H1 (cell line): ENCODE results near the gene CWC27. TPM values are rescaled to one million over a fixed set of nuclear protein-coding genes. Genes with fewer than 3 reads are reported as not detected.

Experiments
- POLR2A ChIP-seq, 2 experiments: IDR thresholded peaks; 1 replicate in 1 of 2; 2 replicates in 1 of 2; pipeline ENCODE4 v1.6.1; 2011; ENCODE audit warnings: low read depth in 2 of 2, low read length in 2 of 2, mild to moderate bottlenecking in 2 of 2; ENCODE audit errors: control extremely low read depth in 1 of 2
- POLR2AphosphoS5 ChIP-seq: IDR thresholded peaks from 2 replicates; pipeline ENCODE4 v1.6.1; 2011; ENCODE audit warnings: low read depth, low read length
- TAF7 ChIP-seq: optimal IDR thresholded peaks from 2 replicates; pipeline ENCODE3; 2011; ENCODE audit warnings: low read depth, mild to moderate bottlenecking, inconsistent platforms, low read length, moderate library complexity, borderline replicate concordance
- ZNF274 ChIP-seq: IDR thresholded peaks from 2 replicates; pipeline ENCODE4 v1.7.0; 2012; ENCODE audit warnings: low read length, borderline replicate concordance; ENCODE audit errors: extremely low read depth
- polyA plus RNA-seq, 7 experiments: library from polyadenylated mRNA; depleted of rRNA in 3 of 7; stranded (reverse) in 5 of 7; unstranded in 2 of 7; fragments of >200 nt in 5 of 7; fragments of 200-250 nt in 2 of 7; gene quantifications; 1 replicate in 5 of 7; 2 replicates in 1 of 7; 4 replicates in 1 of 7; pipeline versions ENCODE4 v1.2.1 to v1.2.3, GENCODE V29; 2011 to 2013; ENCODE audit warnings: missing spikeins in 2 of 7, mixed read lengths in 2 of 7
- total RNA-seq: library from RNA; stranded (reverse); fragmentation: NEBNext Ultra II Directional; extraction: Animal tissue kit (Norgen Biotek cat#: 25700); gene quantifications from 2 replicates; pipeline ENCODE4 v1.2.1, GENCODE V29; 2021
- TF ChIP-seq, protein P1 (sequence below): fragments of 300-600 bp; sonication (generic); IDR thresholded peaks from 2 replicates; pipeline ENCODE4 v1.7.1; 2012; ENCODE audit warnings: low read length, moderate library complexity, mild to moderate bottlenecking, inconsistent platforms; ENCODE audit not compliant: insufficient replicate concordance

CWC27 gene
- total and polyA plus RNA-seq, 2 of the 8 experiments (the other 6 are each of a cell fraction or from before 2014, with no cell fraction given), result 24.9 to 43.4 TPM

- TF ChIP-seq, protein P1, sequence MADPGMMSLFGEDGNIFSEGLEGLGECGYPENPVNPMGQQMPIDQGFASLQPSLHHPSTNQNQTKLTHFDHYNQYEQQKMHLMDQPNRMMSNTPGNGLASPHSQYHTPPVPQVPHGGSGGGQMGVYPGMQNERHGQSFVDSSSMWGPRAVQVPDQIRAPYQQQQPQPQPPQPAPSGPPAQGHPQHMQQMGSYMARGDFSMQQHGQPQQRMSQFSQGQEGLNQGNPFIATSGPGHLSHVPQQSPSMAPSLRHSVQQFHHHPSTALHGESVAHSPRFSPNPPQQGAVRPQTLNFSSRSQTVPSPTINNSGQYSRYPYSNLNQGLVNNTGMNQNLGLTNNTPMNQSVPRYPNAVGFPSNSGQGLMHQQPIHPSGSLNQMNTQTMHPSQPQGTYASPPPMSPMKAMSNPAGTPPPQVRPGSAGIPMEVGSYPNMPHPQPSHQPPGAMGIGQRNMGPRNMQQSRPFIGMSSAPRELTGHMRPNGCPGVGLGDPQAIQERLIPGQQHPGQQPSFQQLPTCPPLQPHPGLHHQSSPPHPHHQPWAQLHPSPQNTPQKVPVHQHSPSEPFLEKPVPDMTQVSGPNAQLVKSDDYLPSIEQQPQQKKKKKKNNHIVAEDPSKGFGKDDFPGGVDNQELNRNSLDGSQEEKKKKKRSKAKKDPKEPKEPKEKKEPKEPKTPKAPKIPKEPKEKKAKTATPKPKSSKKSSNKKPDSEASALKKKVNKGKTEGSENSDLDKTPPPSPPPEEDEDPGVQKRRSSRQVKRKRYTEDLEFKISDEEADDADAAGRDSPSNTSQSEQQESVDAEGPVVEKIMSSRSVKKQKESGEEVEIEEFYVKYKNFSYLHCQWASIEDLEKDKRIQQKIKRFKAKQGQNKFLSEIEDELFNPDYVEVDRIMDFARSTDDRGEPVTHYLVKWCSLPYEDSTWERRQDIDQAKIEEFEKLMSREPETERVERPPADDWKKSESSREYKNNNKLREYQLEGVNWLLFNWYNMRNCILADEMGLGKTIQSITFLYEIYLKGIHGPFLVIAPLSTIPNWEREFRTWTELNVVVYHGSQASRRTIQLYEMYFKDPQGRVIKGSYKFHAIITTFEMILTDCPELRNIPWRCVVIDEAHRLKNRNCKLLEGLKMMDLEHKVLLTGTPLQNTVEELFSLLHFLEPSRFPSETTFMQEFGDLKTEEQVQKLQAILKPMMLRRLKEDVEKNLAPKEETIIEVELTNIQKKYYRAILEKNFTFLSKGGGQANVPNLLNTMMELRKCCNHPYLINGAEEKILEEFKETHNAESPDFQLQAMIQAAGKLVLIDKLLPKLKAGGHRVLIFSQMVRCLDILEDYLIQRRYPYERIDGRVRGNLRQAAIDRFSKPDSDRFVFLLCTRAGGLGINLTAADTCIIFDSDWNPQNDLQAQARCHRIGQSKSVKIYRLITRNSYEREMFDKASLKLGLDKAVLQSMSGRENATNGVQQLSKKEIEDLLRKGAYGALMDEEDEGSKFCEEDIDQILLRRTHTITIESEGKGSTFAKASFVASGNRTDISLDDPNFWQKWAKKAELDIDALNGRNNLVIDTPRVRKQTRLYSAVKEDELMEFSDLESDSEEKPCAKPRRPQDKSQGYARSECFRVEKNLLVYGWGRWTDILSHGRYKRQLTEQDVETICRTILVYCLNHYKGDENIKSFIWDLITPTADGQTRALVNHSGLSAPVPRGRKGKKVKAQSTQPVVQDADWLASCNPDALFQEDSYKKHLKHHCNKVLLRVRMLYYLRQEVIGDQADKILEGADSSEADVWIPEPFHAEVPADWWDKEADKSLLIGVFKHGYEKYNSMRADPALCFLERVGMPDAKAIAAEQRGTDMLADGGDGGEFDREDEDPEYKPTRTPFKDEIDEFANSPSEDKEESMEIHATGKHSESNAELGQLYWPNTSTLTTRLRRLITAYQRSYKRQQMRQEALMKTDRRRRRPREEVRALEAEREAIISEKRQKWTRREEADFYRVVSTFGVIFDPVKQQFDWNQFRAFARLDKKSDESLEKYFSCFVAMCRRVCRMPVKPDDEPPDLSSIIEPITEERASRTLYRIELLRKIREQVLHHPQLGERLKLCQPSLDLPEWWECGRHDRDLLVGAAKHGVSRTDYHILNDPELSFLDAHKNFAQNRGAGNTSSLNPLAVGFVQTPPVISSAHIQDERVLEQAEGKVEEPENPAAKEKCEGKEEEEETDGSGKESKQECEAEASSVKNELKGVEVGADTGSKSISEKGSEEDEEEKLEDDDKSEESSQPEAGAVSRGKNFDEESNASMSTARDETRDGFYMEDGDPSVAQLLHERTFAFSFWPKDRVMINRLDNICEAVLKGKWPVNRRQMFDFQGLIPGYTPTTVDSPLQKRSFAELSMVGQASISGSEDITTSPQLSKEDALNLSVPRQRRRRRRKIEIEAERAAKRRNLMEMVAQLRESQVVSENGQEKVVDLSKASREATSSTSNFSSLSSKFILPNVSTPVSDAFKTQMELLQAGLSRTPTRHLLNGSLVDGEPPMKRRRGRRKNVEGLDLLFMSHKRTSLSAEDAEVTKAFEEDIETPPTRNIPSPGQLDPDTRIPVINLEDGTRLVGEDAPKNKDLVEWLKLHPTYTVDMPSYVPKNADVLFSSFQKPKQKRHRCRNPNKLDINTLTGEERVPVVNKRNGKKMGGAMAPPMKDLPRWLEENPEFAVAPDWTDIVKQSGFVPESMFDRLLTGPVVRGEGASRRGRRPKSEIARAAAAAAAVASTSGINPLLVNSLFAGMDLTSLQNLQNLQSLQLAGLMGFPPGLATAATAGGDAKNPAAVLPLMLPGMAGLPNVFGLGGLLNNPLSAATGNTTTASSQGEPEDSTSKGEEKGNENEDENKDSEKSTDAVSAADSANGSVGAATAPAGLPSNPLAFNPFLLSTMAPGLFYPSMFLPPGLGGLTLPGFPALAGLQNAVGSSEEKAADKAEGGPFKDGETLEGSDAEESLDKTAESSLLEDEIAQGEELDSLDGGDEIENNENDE, result no peak
- no peak for TF ChIP-seq POLR2AphosphoS5
- no peak for TF ChIP-seq ZNF274
- TF ChIP-seq TAF7, result no peak
- TF ChIP-seq POLR2A (IDR thresholded peaks at IDR 0.05; ENCODE audit: control extremely low read depth in 1 of 2, low read depth in 2 of 2, low read length in 2 of 2), result no peak
- TF ChIP-seq, all 59 proteins: peak for 0
Measured at GRCh38 chr5:64930672-64931318, 162.1 kb downstream of the CWC27 start (continued).
